22Rv1 (cell line): ENCODE measurements around the gene CNTRL.
"Not testable (repeated sequence)": the region's sequence is repeated elsewhere in the genome, so short reads cannot be mapped to it uniquely, and the experiment has no call there.

Source experiments
- ZFX ChIP-seq: fragments of 450-650 bp; IDR thresholded peaks from 2 replicates; pipeline ENCODE4 v1.6.1; 2017; ENCODE audit warnings: antibody characterized with exemption, borderline replicate concordance
- TF ChIP-seq, protein P1 (sequence below): fragments of 450-650 bp; IDR thresholded peaks from 2 replicates; pipeline ENCODE4 v1.5.1; 2017; ENCODE audit warnings: mild to moderate bottlenecking

DNA sequence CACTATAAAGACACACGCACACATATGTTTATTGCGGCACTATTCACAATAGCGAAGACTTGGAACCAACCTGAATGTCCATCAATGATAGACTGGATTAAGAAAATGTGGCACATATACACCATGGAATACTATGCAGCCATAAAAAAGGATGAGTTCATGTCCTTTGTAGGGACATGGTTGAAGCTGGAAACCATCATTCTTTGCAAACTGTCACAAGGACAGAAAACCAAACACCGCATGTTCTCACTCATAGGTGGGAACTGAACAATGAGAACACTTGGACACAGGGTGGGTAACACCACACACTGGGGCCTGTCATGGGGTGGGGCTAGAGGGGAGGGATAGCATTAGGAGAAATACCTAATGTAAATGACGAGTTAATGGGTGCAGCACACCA is 29.3 kb downstream of the CNTRL start:
- TF ChIP-seq, protein P1, sequence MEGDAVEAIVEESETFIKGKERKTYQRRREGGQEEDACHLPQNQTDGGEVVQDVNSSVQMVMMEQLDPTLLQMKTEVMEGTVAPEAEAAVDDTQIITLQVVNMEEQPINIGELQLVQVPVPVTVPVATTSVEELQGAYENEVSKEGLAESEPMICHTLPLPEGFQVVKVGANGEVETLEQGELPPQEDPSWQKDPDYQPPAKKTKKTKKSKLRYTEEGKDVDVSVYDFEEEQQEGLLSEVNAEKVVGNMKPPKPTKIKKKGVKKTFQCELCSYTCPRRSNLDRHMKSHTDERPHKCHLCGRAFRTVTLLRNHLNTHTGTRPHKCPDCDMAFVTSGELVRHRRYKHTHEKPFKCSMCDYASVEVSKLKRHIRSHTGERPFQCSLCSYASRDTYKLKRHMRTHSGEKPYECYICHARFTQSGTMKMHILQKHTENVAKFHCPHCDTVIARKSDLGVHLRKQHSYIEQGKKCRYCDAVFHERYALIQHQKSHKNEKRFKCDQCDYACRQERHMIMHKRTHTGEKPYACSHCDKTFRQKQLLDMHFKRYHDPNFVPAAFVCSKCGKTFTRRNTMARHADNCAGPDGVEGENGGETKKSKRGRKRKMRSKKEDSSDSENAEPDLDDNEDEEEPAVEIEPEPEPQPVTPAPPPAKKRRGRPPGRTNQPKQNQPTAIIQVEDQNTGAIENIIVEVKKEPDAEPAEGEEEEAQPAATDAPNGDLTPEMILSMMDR: not testable (repeated sequence)
- not testable (repeated sequence) for TF ChIP-seq ZFX
